H1 (cell line): ENCODE measurements around the gene CORO1C. TPM values are rescaled to one million over a fixed set of nuclear protein-coding genes. Genes with fewer than 3 reads are reported as not detected.

ENCODE experiments used
- ASH2L ChIP-seq: fragments of 200-600, 300-600 bp; sonication (generic); IDR thresholded peaks from one replicate; pipeline ENCODE4 v1.7.1; 2017; ENCODE audit warnings: low read length
- BCL11A ChIP-seq, 2 experiments: IDR thresholded peaks; one replicate each; pipeline ENCODE4 v1.6.1; 2011; ENCODE audit warnings: low read depth in 2 of 2, low read length in 2 of 2, mild to moderate bottlenecking in 2 of 2
- HDAC6 ChIP-seq: IDR thresholded peaks from one replicate; pipeline ENCODE4 v1.7.1; 2012; ENCODE audit warnings: low read depth, mild to moderate bottlenecking, inconsistent platforms, low read length, moderate library complexity
- KDM5A ChIP-seq: fragments of 200-600 bp; IDR thresholded peaks from 2 replicates; pipeline ENCODE4 v1.7.1; 2012; ENCODE audit warnings: mild to moderate bottlenecking, low read length, inconsistent platforms, mixed read lengths
- MAFK ChIP-seq: IDR thresholded peaks from 2 replicates; pipeline ENCODE4 v1.6.1; 2012; ENCODE audit warnings: low read depth, mild to moderate bottlenecking, improper control_type of control experiment, low read length
- TAF1 ChIP-seq: IDR thresholded peaks from 2 replicates; pipeline ENCODE4 v1.6.1; 2011; ENCODE audit warnings: mild to moderate bottlenecking, low read depth, low read length
- polyA plus RNA-seq, 7 experiments: library from polyadenylated mRNA; depleted of rRNA in 3 of 7; stranded (reverse) in 5 of 7; unstranded in 2 of 7; fragments of >200 nt in 5 of 7; fragments of 200-250 nt in 2 of 7; gene quantifications; 1 replicate in 5 of 7; 2 replicates in 1 of 7; 4 replicates in 1 of 7; pipeline versions ENCODE4 v1.2.1 to v1.2.3, GENCODE V29; 2011 to 2013; ENCODE audit warnings: missing spikeins in 2 of 7, mixed read lengths in 2 of 7
- total RNA-seq: library from RNA; stranded (reverse); fragmentation: NEBNext Ultra II Directional; extraction: Animal tissue kit (Norgen Biotek cat#: 25700); gene quantifications from 2 replicates; pipeline ENCODE4 v1.2.1, GENCODE V29; 2021

The CORO1C gene
- total and polyA plus RNA-seq, 2 of the 8 experiments (the other 6 are each of a cell fraction or from before 2014, with no cell fraction given): 72.7 to 120 TPM

- no peak for TF ChIP-seq BCL11A (IDR thresholded peaks at IDR 0.05; ENCODE audit: low read depth in 2 of 2, low read length in 2 of 2)
- TF ChIP-seq KDM5A: no peak
- TF ChIP-seq HDAC6: no peak
- no peak for TF ChIP-seq TAF1
- TF ChIP-seq MAFK: no peak
- no peak for TF ChIP-seq ASH2L
- TF ChIP-seq, all 59 proteins: peak for 0
Measured at GRCh38 chr12:108671110-108671509, 60.2 kb downstream of the CORO1C start (continued).
